Kidney epithelial cell (primary cell): ENCODE results near the gene NXPH4. TPM values are rescaled to one million over a fixed set of nuclear protein-coding genes. Genes with fewer than 3 reads are reported as not detected.

Experiments
- DNase-seq: peaks from one replicate; pipeline ENCODE4 v3.0.0-alpha.2; 2010; ENCODE audit warnings: low read depth
- H3K27me3 ChIP-seq: 2 replicates; pipeline ENCODE4 v1.6.0; 2011; ENCODE audit warnings: low read length; ENCODE audit not compliant: control insufficient read depth, insufficient read depth
- H3K36me3 ChIP-seq: 2 replicates; pipeline ENCODE4 v1.5.1; 2011; ENCODE audit warnings: low read length; ENCODE audit not compliant: control insufficient read depth, insufficient read depth
- H3K4me3 ChIP-seq: 2 replicates; pipeline ENCODE4 v1.5.1; 2011; ENCODE audit warnings: low read depth, mild to moderate bottlenecking, control low read depth, low read length
- total RNA-seq: library from RNA; depleted of rRNA; stranded (reverse); fragments of >200 nt; gene quantifications from 2 replicates; pipeline ENCODE4 v1.2.3, GENCODE V29; 2015
- TF ChIP-seq, protein P1 (sequence below): IDR thresholded peaks from 2 replicates; pipeline ENCODE4 v1.5.1; 2011; ENCODE audit warnings: mild to moderate bottlenecking, moderate library complexity, low read length, control low read depth, inconsistent platforms; ENCODE audit not compliant: insufficient read depth, poor library complexity, severe bottlenecking

NXPH4 gene
- total RNA-seq, 1 donor from 2014 or later = 5.9 TPM

GRCh38 chr12:57195611-57196371 lies 20.8 kb upstream of the NXPH4 start:
- Histone ChIP-seq H3K27me3 (no peaks in the 10 kb centered on the region), H3K4me3 (no peak overlapping the region), H3K36me3 (no peaks in the 10 kb centered on the region)
- TF ChIP-seq, protein P1, sequence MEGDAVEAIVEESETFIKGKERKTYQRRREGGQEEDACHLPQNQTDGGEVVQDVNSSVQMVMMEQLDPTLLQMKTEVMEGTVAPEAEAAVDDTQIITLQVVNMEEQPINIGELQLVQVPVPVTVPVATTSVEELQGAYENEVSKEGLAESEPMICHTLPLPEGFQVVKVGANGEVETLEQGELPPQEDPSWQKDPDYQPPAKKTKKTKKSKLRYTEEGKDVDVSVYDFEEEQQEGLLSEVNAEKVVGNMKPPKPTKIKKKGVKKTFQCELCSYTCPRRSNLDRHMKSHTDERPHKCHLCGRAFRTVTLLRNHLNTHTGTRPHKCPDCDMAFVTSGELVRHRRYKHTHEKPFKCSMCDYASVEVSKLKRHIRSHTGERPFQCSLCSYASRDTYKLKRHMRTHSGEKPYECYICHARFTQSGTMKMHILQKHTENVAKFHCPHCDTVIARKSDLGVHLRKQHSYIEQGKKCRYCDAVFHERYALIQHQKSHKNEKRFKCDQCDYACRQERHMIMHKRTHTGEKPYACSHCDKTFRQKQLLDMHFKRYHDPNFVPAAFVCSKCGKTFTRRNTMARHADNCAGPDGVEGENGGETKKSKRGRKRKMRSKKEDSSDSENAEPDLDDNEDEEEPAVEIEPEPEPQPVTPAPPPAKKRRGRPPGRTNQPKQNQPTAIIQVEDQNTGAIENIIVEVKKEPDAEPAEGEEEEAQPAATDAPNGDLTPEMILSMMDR = no peak
- DNase-seq = no peak

GRCh38 chr12:57196439-57196838 lies 20.2 kb upstream of the NXPH4 start:
- Histone ChIP-seq H3K27me3 (no peaks in the 10 kb centered on the region), H3K4me3 (no peak overlapping the region), H3K36me3 (no peaks in the 10 kb centered on the region)
- TF ChIP-seq, protein P1 = no peak
- no peak for DNase-seq

DNA sequence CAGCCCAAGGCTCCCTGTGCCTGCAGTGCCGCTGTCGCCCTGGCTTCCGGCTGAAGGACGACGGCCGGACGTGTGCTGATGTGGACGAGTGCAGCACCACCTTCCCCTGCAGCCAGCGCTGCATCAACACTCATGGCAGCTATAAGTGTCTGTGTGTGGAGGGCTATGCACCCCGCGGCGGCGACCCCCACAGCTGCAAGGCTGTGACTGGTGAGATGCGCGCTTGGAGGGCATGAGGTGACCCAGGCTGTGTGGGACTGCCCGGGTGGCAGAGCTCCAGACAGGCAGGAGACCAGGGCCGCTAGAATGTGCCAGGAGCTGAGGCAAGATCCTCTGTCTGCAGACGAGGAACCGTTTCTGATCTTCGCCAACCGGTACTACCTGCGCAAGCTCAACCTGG lies 19.6 kb upstream of the NXPH4 start:
- Histone ChIP-seq H3K4me3 (no peak overlapping the region), H3K36me3 (no peaks in the 10 kb centered on the region), H3K27me3 (no peaks in the 10 kb centered on the region)
- TF ChIP-seq, protein P1 = no peak
- DNase-seq = no peak

- H3K4me3 ChIP-seq = no peak overlapping the region
- TF ChIP-seq, protein P1 = no peak
- no peak for DNase-seq
- no peaks in the 10 kb centered on the region for H3K27me3 ChIP-seq
- no peaks in the 10 kb centered on the region for H3K36me3 ChIP-seq
Observed at GRCh38 chr12:57198329-57198728, 18.3 kb upstream of the NXPH4 start.

DNA sequence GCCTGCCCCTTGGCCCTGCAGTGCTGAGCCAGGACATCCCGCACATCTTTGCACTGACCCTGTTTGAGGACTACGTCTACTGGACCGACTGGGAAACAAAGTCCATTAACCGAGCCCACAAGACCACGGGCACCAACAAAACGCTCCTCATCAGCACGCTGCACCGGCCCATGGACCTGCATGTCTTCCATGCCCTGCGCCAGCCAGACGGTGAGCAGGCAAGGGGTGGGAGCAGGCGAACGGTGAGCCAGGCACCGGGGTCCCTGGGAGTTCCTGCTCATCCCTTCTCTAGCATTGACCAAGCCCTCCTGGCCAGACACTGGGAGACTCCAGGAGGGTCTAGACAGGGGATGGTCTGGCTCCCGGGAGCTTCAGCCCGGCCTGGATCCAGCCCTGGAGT lies 17.4 kb upstream of the NXPH4 start:
- H3K4me3 ChIP-seq = no peak overlapping the region
- TF ChIP-seq, protein P1 = no peak
- DNase-seq = no peak
- no peaks in the 10 kb centered on the region for H3K36me3 ChIP-seq
- H3K27me3 ChIP-seq = no peaks in the 10 kb centered on the region

DNA sequence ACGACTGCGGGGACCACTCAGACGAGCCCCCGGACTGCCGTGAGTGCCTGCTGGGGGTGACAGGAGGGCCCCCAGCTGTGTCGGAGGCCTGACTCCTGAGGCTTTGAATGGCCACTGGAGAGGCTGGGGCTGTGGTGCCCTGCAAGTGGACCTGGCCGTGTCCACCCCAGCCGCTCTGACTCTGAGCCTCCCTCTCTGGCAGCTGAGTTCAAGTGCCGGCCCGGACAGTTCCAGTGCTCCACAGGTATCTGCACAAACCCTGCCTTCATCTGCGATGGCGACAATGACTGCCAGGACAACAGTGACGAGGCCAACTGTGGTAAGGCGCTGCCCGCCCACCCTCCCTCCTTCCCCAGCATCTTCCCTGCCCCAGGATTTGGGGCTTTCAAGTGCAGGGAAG lies 16.1 kb upstream of the NXPH4 start:
- TF ChIP-seq, protein P1 = no peak
- no peaks in the 10 kb centered on the region for H3K36me3 ChIP-seq
- H3K4me3 ChIP-seq = no peak overlapping the region

More for the DNA sequence above, 16.1 kb upstream of the NXPH4 start:
- H3K27me3 ChIP-seq = no peaks in the 10 kb centered on the region
- no peak for DNase-seq
